CD4-positive, alpha-beta T cell treated with Interleukin-15 for 1 hour (primary cell): ENCODE measurements around the gene TMC5.
A peak's percentile ranks its signal among the peaks of the same experiment; 100 is the strongest.

Experiments used
- DNase-seq: peaks from one replicate; pipeline ENCODE4 v3.0.0-alpha.2; 2020

TMC5 gene

GRCh38 chr16:19463468-19464315 lies 46.0 kb downstream of the TMC5 start:
- DNase-seq = no peak

DNA sequence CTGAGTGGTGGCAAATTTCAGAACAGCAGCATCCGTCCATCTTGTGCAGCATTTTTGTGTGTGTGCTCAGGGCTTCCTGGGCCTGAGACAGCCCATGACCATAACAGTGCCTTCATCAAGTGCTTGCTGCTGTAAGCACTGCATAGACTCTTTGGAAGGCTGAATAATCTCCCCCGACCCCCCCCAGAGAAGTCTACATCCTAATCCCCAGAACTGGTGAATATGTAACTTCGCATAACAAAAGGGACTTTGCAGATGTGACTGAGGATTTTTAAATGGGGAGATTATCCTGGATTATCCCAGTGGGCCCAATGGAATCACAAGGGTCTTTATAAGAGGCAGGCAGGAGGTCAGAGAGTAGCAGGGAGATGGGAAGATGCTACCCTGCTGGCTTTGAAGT lies 50.6 kb downstream of the TMC5 start:
- no peak for DNase-seq

DNA sequence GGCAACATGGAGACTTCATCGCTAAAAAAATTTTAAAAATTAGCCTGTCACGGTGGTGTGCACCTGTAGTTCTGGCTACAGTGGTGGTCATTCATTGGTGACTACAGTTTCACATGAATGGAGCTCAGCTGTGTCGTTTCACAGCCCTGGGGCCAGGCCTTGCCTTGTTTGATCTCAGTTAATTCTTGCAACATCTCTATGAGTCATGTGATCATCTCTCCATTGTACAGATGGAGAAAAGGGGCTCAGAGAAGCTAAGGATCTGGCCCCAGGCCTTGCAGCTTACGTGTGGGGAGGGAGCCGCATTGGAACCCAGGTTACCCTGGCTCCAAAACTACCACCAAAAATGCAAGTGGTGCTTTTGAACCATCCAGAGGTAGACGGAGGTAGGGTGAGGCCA lies 54.8 kb downstream of the TMC5 start:
- DNase-seq = no peak

DNA sequence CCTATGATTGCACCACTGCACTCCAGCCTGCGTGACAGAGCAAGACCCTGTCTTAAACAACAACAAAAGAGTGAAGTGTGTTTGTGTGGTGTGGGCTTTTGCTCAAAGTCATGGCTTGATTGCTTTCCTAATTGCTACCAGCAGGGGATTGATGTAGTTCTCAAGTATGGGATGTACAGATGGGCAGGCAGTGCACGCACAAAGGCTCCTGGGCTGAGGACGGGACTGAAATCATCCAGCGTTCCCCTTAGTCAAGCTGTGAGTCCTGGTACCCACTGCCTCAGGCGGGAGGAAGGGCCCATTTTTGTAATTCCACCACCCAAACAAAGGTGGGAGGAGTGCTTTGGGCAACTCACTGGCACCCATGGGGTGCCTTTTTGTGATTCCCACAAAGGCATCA lies 56.9 kb downstream of the TMC5 start:
- DNase-seq = no peak

- DNase-seq = no peak
Measured at GRCh38 chr16:19478505-19478904, 60.8 kb downstream of the TMC5 start.

DNA sequence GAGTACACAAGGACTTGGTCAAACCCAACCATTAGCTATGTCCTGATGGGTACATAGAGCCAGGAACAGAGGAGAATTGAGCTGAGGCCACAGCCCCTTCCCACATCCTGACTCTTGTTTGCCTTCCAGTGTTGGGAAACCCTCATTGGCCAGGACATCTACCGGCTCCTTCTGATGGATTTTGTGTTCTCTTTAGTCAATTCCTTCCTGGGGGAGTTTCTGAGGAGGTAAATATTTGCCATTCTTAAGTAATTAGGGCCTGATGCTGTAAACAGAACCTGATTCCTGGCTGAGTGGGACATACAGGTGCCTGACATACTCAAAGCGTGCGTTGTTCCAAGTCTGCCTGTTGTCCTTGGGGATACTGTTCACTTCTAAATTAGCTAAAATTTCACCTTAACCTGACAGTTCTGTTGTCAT lies 61.6 kb downstream of the TMC5 start:
- DNase-seq = no peak

DNA sequence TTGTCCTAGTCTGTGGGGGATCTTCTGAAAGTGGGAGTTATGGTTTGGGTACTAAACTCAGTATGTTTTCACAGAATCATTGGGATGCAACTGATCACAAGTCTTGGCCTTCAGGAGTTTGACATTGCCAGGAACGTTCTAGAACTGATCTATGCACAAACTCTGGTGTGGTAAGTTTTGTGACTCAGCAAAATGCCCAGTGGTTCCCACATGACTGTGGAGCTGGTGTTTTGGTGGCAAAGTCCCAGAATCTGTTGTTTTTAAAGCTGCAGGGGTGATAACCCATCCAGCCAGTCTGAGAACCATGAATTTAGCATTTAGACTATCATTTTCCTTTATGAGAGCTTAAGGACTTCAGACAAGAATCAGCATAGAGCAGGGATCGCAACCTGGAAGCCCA lies 63.6 kb downstream of the TMC5 start:
- DNase-seq = no peak

- DNase-seq = no peak
Measured at GRCh38 chr16:19481769-19482168, 64.1 kb downstream of the TMC5 start.

GRCh38 chr16:19482291-19482690 lies 64.6 kb downstream of the TMC5 start:
- no peak for DNase-seq

- DNase-seq = no peak
Measured at GRCh38 chr16:19484096-19484495, 66.4 kb downstream of the TMC5 start.

DNA sequence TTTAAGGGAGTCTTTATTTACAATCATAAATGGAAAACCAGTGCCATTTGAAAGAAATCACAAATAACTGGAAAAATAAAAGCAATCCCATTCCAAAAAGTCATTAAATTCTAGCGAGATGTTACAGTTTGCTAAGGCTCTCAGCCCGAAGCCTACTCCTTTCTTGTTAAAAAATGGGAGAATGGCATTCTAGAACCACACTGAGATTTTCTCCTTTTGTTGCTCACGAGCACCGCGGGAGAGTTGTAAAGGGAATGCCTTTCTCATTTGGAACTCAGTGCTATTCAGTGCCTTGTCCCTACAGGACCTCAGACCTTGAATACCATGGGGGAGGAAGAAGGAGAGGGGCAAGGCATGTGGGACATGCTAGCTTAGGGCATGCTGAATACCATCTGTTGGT lies 67.9 kb downstream of the TMC5 start:
- no peak for DNase-seq

DNA sequence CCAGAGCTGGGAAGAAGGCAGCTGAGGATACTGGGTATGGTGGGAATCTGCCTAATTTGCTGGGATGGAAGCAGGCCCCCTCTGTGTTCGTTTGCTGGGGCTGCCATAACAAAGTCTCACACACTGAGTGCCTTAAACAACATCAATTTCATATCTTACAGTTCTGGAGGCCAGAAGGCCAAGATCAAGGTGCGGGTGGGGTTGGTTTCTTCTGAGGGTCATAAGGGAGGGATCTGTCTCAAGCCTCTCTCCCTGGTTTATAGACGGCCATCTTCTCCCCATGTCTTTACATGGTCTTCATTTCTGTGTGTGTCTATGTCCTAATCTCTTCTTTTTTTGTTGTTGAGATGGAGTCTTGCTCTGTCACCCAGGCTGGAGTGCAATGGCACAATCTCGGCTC lies 68.4 kb downstream of the TMC5 start:
- no peak for DNase-seq

DNA sequence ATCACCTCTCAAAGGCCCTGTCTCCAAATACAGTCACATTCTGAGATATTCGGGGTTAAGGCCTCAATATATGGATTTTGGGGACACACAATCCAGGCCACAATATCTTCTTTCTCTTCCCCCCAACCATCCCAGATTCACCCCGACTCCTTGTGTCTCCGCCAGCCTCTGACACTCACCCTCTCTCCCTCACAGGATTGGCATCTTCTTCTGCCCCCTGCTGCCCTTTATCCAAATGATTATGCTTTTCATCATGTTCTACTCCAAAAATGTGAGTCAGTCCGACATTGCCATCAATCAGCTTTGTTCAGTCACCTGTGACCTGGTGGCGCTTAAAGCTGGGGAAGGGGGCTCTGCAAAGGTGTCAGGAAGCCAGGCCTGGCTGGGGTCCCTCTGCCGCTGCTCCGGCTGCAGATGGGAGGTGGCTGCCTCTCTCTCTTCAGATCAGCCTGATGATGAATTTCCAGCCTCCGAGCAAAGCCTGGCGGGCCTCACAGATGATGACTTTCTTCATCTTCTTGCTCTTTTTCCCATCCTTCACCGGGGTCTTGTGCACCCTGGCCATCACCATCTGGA lies 69.2 kb downstream of the TMC5 start:
- no peak for DNase-seq

GRCh38 chr16:19488213-19488640 lies 70.5 kb downstream of the TMC5 start:
- no peak for DNase-seq

DNA sequence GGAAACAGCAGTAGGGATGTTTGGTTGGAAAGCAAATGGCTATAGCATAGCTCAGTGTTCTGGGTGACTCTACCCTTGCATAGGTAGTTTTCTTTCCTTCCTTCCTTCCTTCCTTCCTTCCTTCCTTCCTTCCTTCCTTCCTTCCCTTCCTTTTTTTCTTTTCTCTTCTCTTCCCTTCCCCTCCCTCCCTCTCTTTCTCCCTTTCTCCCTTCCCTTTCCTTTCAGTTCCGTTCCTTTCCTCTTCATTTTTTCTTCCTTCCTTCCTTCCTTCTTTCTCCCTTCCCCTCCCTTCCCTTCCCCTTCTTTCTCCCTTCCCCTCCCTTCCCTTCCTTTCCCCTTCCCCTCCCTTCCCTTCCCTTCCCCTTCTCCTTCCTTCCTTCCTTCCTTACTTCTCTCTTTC lies 72.9 kb downstream of the TMC5 start:
- no peak for DNase-seq

DNA sequence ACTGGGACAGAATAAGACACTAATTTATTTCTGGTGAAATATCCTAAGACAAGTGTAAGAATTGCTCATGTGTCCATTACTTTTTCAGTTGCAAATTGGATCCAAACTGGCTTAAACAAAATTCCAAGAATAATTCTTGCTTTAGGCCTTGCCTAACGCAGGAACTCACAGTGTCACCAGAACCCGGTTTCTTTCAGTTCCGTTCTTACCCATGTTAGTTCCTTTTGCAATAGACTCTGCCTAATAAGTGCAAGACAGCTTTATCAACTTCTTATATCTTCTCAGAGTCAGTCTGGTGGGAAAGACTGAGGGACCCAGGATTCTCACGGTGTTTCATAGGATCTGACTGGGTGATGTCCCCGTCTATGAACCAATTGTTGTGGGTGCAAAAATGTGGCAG lies 79.5 kb downstream of the TMC5 start:
- DNase-seq = no peak

GRCh38 chr16:19499006-19499405 lies 81.3 kb downstream of the TMC5 start:
- DNase-seq = no peak

DNA sequence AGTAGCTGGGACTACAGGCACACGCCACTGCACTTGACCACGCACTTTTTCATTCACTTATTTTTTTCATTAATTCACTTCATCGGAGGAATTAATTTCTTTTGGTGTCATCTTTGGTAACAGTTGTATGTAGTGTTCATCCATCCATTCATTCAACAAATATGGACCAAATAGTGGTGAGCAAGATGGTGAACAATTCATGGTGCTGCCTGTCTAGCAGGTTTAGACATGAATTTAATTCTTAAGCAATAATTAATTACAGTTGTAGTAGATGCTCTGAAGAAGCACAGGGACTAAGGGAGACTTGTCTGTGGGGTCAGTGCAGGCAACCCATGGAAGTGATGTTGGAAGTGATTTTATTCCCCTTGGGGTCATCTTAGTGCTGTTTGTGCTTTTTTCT lies 81.8 kb downstream of the TMC5 start:
- no peak for DNase-seq

GRCh38 chr16:19502395-19503131 lies 84.9 kb downstream of the TMC5 start:
- DNase-seq = peak; percentile 56

- no peak for DNase-seq
Measured at GRCh38 chr16:19503461-19504075, 85.9 kb downstream of the TMC5 start.

DNA sequence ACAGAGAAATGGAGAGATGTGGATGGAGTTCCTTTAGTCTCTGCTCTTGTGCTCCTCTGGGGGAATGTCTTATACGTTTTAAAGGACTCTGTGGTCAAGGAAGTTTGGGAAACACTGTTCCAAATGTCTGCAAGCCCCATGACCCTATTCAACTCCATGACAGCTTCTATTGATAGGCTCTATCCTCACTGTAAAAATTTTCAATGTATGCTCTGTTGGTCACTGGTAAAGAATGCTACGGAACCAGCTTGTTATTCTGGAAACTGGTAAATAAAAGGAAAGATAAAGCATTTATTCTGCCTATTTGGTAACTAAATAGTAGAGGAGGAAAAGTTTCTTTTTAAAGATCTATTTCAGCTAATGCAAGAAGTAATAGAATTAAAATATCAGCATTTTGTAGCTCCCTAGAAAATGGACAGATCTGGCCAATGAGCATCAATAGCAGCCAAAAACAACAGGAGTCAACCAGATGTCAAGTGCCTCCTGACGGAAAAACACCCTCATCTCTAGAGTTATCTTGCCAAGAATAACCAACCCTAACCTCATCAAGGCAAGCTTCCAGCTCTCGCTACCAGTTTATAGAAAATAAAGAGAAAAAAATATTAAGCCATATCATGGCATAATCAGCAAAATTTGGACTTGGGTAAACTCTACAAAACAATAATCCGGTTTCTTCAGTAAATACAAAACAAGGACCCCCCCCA lies 88.1 kb downstream of the TMC5 start:
- no peak for DNase-seq

- no peak for DNase-seq
Measured at GRCh38 chr16:19506965-19507364, 89.3 kb downstream of the TMC5 start.

DNA sequence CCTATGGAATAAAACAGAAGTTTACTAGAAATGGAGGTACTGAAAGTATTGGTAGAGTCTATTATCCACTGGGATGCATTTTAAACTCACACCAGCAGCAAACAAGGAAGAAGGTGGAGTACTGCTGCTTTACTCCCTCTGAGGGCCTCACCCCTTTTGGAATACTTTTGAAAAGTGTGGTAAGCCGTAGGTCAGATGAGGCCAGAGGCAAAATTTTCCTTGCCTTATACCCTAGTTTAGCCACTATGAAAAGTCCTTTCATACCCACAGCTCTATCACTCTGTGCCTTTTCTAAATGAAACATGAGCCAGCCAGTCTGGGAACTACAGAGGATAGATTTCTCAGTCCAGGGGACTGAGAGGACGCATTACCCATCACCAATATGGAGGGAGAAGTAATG lies 90.2 kb downstream of the TMC5 start:
- DNase-seq = no peak
